ENCODE data around the gene CABLES2.

DNA sequence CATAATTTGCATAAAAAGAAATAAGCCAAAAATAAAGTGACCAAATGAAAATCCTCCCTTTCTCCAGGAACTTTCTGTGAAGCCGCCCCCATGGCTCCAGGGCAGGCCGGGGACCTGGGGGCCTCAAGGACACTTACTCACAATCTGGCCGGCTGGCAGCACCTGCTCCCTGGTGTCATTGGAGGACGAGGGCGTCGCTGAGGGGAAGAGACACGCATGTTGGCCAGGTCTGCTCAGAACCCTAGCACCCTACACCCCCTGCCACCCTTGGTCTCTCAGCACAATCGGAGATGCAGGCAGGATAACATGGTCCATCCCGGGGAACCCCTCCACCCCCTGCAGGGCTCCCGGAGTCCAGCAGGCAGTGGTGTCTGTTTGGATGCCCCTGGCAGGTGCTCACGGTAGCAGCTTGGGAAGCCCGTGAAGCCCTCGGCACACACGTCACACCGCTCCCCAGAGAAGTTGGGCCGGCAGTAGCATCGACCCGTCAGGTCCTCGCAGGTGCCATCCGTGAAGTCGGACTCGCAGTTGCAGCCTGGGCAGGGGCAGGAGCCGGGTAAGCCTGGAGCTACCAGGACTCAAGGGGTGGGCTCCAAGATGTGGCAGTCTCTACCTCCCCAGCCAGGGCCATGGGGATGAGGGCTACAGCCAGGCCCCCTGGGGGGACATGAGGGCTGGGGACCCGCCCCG is 61.3 kb downstream of the CABLES2 start:
- TF ChIP-seq EP300 (IDR thresholded peaks at IDR 0.05; ENCODE audit: borderline replicate concordance) = no peak
- TF ChIP-seq NFIC (IDR thresholded peaks at IDR 0.05) = no peak
- no peak for TF ChIP-seq REST (IDR thresholded peaks at IDR 0.05; ENCODE audit: low read depth)
- no peak for TF ChIP-seq RAD21 (IDR thresholded peaks at IDR 0.05; ENCODE audit: low read depth)
- no peak for TF ChIP-seq CREB1 (IDR thresholded peaks at IDR 0.05; ENCODE audit: low read depth)
- TF ChIP-seq TEAD4 (IDR thresholded peaks at IDR 0.05) = no peak
- TF ChIP-seq, protein P1, sequence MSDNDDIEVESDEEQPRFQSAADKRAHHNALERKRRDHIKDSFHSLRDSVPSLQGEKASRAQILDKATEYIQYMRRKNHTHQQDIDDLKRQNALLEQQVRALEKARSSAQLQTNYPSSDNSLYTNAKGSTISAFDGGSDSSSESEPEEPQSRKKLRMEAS (IDR thresholded peaks at IDR 0.05) = no peak
